Neural cell (in vitro differentiated cells): Measurements from ENCODE around the gene CNTN4. TPM values are rescaled to one million over a fixed set of nuclear protein-coding genes. Genes with fewer than 3 reads are reported as not detected.

ENCODE experiments used
- H2AFZ ChIP-seq: fragments of 200-600, 300-800 bp; sonication (generic), shearing (Covaris generic); 2 replicates; pipeline ENCODE4 v1.6.0; 2014; ENCODE audit warnings: low read depth, mild to moderate bottlenecking, antibody characterized with exemption, low read length, moderate library complexity
- H3F3A ChIP-seq: fragments of 200-600 bp; shearing (Covaris generic); 2 replicates; pipeline ENCODE4 v1.6.1; 2016; ENCODE audit warnings: mild to moderate bottlenecking, moderate library complexity, mixed read lengths, antibody characterized with exemption, low read length; ENCODE audit not compliant: insufficient read depth, poor library complexity, severe bottlenecking
- H3K27ac ChIP-seq: fragments of 200-600, 300-800 bp; sonication (generic), shearing (Covaris generic); 2 replicates; pipeline ENCODE4 v1.5.1; 2014; ENCODE audit warnings: mild to moderate bottlenecking, low read length, moderate library complexity
- H3K27me3 ChIP-seq: fragments of 300-800, 200-600 bp; sonication (generic), shearing (Covaris generic); 2 replicates; pipeline ENCODE4 v1.6.0; 2014; ENCODE audit warnings: mild to moderate bottlenecking, low read depth, low read length, moderate library complexity; ENCODE audit not compliant: insufficient read depth
- H3K36me3 ChIP-seq: fragments of 300-800, 200-600 bp; sonication (generic), shearing (Covaris generic); 2 replicates; pipeline ENCODE4 v1.5.1; 2014; ENCODE audit warnings: mild to moderate bottlenecking, antibody characterized with exemption, low read length, moderate library complexity; ENCODE audit not compliant: insufficient read depth
- H3K4me2 ChIP-seq: fragments of 300-800, 200-600 bp; sonication (generic), shearing (Covaris generic); 2 replicates; pipeline ENCODE4 v1.6.0; 2014; ENCODE audit warnings: mild to moderate bottlenecking, low read length
- H3K4me3 ChIP-seq: fragments of 300-800, 200-600 bp; sonication (generic), shearing (Covaris generic); 2 replicates; pipeline ENCODE4 v1.5.1; 2014; ENCODE audit warnings: mild to moderate bottlenecking, low read length, moderate library complexity
- H3K79me2 ChIP-seq: fragments of 200-600 bp; shearing (Covaris generic); replicated peaks from 2 replicates; pipeline ENCODE4 v1.6.0; 2014; ENCODE audit warnings: mild to moderate bottlenecking, low read length, moderate library complexity; ENCODE audit not compliant: insufficient read depth
- H3K9ac ChIP-seq: fragments of 300-800, 200-600 bp; sonication (generic), shearing (Covaris generic); 2 replicates; pipeline ENCODE4 v1.6.1; 2016; ENCODE audit warnings: mild to moderate bottlenecking, low read length, mixed read lengths
- H3K9me2 ChIP-seq: fragments of 200-600 bp; shearing (Covaris generic); 2 replicates; pipeline ENCODE4 v1.6.1; 2016; ENCODE audit warnings: mild to moderate bottlenecking, low read length, mixed read lengths; ENCODE audit not compliant: insufficient read depth
- H3K9me3 ChIP-seq: fragments of 200-600, 300-800 bp; sonication (generic), shearing (Covaris generic); 2 replicates; pipeline ENCODE4 v1.6.1; 2016; ENCODE audit warnings: mild to moderate bottlenecking, mixed run types, low read length, moderate library complexity, mixed read lengths
- H4K20me1 ChIP-seq: fragments of 200-600 bp; shearing (Covaris generic); 2 replicates; pipeline ENCODE4 v1.6.1; 2016; ENCODE audit warnings: mild to moderate bottlenecking, mixed run types; ENCODE audit not compliant: insufficient read depth
- CTCF ChIP-seq: fragments of 450-650 bp; IDR thresholded peaks from 2 replicates; pipeline ENCODE4 v1.5.1; 2014; ENCODE audit warnings: antibody characterized with exemption, mild to moderate bottlenecking, moderate library complexity; ENCODE audit not compliant: poor library complexity, severe bottlenecking
- EP300 ChIP-seq: fragments of 450-650 bp; conservative IDR thresholded peaks from 2 replicates; pipeline ENCODE4 v1.6.1; 2014; ENCODE audit warnings: antibody characterized with exemption, mild to moderate bottlenecking, moderate library complexity; ENCODE audit not compliant: poor library complexity, severe bottlenecking
- EZH2 ChIP-seq: fragments of 200-600, 300-800 bp; shearing (Covaris generic), sonication (generic); IDR thresholded peaks from 2 replicates; pipeline ENCODE4 v1.6.1; 2014; ENCODE audit warnings: antibody characterized with exemption, low read length, borderline replicate concordance, mild to moderate bottlenecking; ENCODE audit not compliant: insufficient read depth, poor library complexity, severe bottlenecking
- MXI1 ChIP-seq: fragments of 450-650 bp; conservative IDR thresholded peaks from 2 replicates; pipeline ENCODE4 v1.6.1; 2014; ENCODE audit warnings: antibody characterized with exemption, mild to moderate bottlenecking; ENCODE audit not compliant: poor library complexity, severe bottlenecking
- POLR2AphosphoS5 ChIP-seq: IDR thresholded peaks from 2 replicates; pipeline ENCODE4 v1.6.1; 2012
- RAD21 ChIP-seq: fragments of 450-650 bp; conservative IDR thresholded peaks from 2 replicates; pipeline ENCODE4 v1.6.1; 2014; ENCODE audit warnings: antibody characterized with exemption, mild to moderate bottlenecking, moderate library complexity
- REST ChIP-seq: IDR thresholded peaks from 2 replicates; pipeline ENCODE4 v1.6.1; 2012; ENCODE audit warnings: borderline replicate concordance
- SMC3 ChIP-seq: fragments of 450-650 bp; conservative IDR thresholded peaks from 2 replicates; pipeline ENCODE4 v1.6.1; 2014; ENCODE audit warnings: antibody characterized with exemption, mild to moderate bottlenecking, moderate library complexity; ENCODE audit not compliant: poor library complexity
- TAF1 ChIP-seq: IDR thresholded peaks from 2 replicates; pipeline ENCODE4 v1.6.1; 2012; ENCODE audit warnings: low read depth
- polyA plus RNA-seq: library from polyadenylated mRNA; depleted of rRNA; stranded (reverse); fragments of >200 nt; gene quantifications from 2 replicates; pipeline ENCODE4 v1.2.3, GENCODE V29; 2014

The CNTN4 gene
- polyA plus RNA-seq, 1 donor from 2014 or later: 10.6 TPM

- Histone ChIP-seq H3K36me3 (no peaks in the 10 kb centered on the region), H3K27me3 (no peaks in the 10 kb centered on the region), H3F3A (no peaks in the 10 kb centered on the region), H3K4me3 (no peak overlapping the region), H3K9me3 (no peaks in the 10 kb centered on the region), H3K27ac (no peak overlapping the region), H4K20me1 (no peaks in the 10 kb centered on the region), H3K4me2 (no peak overlapping the region), H3K79me2 (no peaks in the 10 kb centered on the region), H3K9ac (no peak overlapping the region), H3K9me2 (no peaks in the 10 kb centered on the region), H2AFZ (no peak overlapping the region)
- TF ChIP-seq SMC3 (no peak), EP300 (no peak), TAF1 (no peak), EZH2 (no peak), MXI1 (no peak), REST (no peak), RAD21 (no peak), CTCF (no peak), POLR2AphosphoS5 (no peak)
Observed at GRCh38 chr3:2356298-2356950, 257.8 kb downstream of the CNTN4 start.

GRCh38 chr3:2360815-2361214 lies 262.1 kb downstream of the CNTN4 start:
- H3K36me3 ChIP-seq: no peaks in the 10 kb centered on the region
- H4K20me1 ChIP-seq: no peaks in the 10 kb centered on the region
- H2AFZ ChIP-seq: no peak overlapping the region
- H3K9ac ChIP-seq: no peak overlapping the region
- H3K4me3 ChIP-seq: no peak overlapping the region
- H3K9me3 ChIP-seq: no peaks in the 10 kb centered on the region
- H3K79me2 ChIP-seq: no peaks in the 10 kb centered on the region
- no peak overlapping the region for H3K4me2 ChIP-seq
- TF ChIP-seq EZH2 (no peak), CTCF (no peak), TAF1 (no peak), REST (no peak), EP300 (no peak), RAD21 (no peak), SMC3 (no peak), MXI1 (no peak), POLR2AphosphoS5 (no peak)
- no peak overlapping the region for H3K27ac ChIP-seq
- H3K9me2 ChIP-seq: no peaks in the 10 kb centered on the region
- no peaks in the 10 kb centered on the region for H3F3A ChIP-seq
- no peaks in the 10 kb centered on the region for H3K27me3 ChIP-seq
